ENCODE measurements around the gene BICC1. TPM values are rescaled to one million over a fixed set of nuclear protein-coding genes. Genes with fewer than 3 reads are reported as not detected.

BICC1 gene
- total and polyA plus RNA-seq, 10 donors = 0.86 to 5.4 (median 3.5) TPM

GRCh38 chr10:58641708-58642107, 129.0 kb downstream of the BICC1 start:
- Histone ChIP-seq H3K4me1 (peaks cover 0 to 11% (median 0%) of the 10 kb centered on the region in 6 donors), H3K4me3 (no peak overlapping the region), H3K27me3 (replicated peaks in 1 of 7) (no peaks in the 10 kb centered on the region), H3K9me3 (no peaks in the 10 kb centered on the region), H3K36me3 (no peaks in the 10 kb centered on the region), H3K27ac (no peak overlapping the region)
- DNase-seq = no peak
- intact Hi-C loops (cut with DNase I; ENCODE audit: low total_unique reads) = no loop called here
- TF ChIP-seq CTCF (IDR thresholded peaks at IDR 0.05 in 8 of 11, conservative IDR thresholded peaks at IDR 0.05 in 3 of 11) (no peak), POLR2AphosphoS5 (IDR thresholded peaks at IDR 0.05) (no peak), POLR2A (IDR thresholded peaks at IDR 0.05) (no peak)
- 75 to 92% (median 78%) methylated on average over 2 of the region's 2 CpGs for WGBS, 5 donors

GRCh38 chr10:58642283-58642682, 129.6 kb downstream of the BICC1 start:
- Histone ChIP-seq H3K27ac (no peak overlapping the region), H3K27me3 (replicated peaks in 1 of 7) (no peaks in the 10 kb centered on the region), H3K4me1 (peaks cover 0 to 11% (median 0%) of the 10 kb centered on the region in 6 donors), H3K36me3 (no peaks in the 10 kb centered on the region), H3K9me3 (no peaks in the 10 kb centered on the region), H3K4me3 (no peak overlapping the region)
- DNase-seq = no peak
- intact Hi-C loops (cut with DNase I; ENCODE audit: low total_unique reads) = no loop called here
- WGBS, 5 donors = 75 to 93% (median 76%) methylated on average over 3 of the region's 3 CpGs
- TF ChIP-seq CTCF (IDR thresholded peaks at IDR 0.05 in 8 of 11, conservative IDR thresholded peaks at IDR 0.05 in 3 of 11) (no peak), POLR2A (IDR thresholded peaks at IDR 0.05) (no peak), POLR2AphosphoS5 (IDR thresholded peaks at IDR 0.05) (no peak)

GRCh38 chr10:58642916-58643428, 130.3 kb downstream of the BICC1 start:
- H3K9me3 ChIP-seq = no peaks in the 10 kb centered on the region
- TF ChIP-seq POLR2A (IDR thresholded peaks at IDR 0.05) (no peak), CTCF (IDR thresholded peaks at IDR 0.05 in 8 of 11, conservative IDR thresholded peaks at IDR 0.05 in 3 of 11) (no peak)
- no peaks in the 10 kb centered on the region for H3K27me3 ChIP-seq (replicated peaks in 1 of 7)
- intact Hi-C loops (cut with DNase I; ENCODE audit: low total_unique reads) = no loop called here
- DNase-seq = no peak
- H3K4me3 ChIP-seq = no peak overlapping the region
- 57 to 68% (median 61%) methylated on average over 4 of the region's 4 CpGs for WGBS, 5 donors
- H3K4me1 ChIP-seq = peaks cover 0 to 11% (median 0%) of the 10 kb centered on the region in 6 donors
- H3K36me3 ChIP-seq = no peaks in the 10 kb centered on the region
- H3K27ac ChIP-seq = no peak overlapping the region

- no peaks in the 10 kb centered on the region for H3K36me3 ChIP-seq
- no peak overlapping the region for H3K27ac ChIP-seq
- DNase-seq = no peak
- WGBS, 5 donors = 80 to 92% (median 81%) methylated on average over 8 of the region's 8 CpGs
- intact Hi-C loops (cut with DNase I; ENCODE audit: low total_unique reads) = no loop called here
- H3K4me3 ChIP-seq = no peak overlapping the region
- peaks cover 0 to 11% (median 0%) of the 10 kb centered on the region in 6 donors for H3K4me1 ChIP-seq
- no peaks in the 10 kb centered on the region for H3K27me3 ChIP-seq (replicated peaks in 1 of 7)
- TF ChIP-seq POLR2AphosphoS5 (IDR thresholded peaks at IDR 0.05) (no peak), CTCF (IDR thresholded peaks at IDR 0.05 in 8 of 11, conservative IDR thresholded peaks at IDR 0.05 in 3 of 11) (no peak), POLR2A (IDR thresholded peaks at IDR 0.05) (no peak)
- no peaks in the 10 kb centered on the region for H3K9me3 ChIP-seq
Measured at GRCh38 chr10:58644311-58644710, 131.6 kb downstream of the BICC1 start.

Data from spleen (tissue), 11 donors.